ENCODE measurements around the gene ZNF37A.
"Not testable (repeated sequence)": the region's sequence is repeated elsewhere in the genome, so short reads cannot be mapped to it uniquely, and the experiment has no call there.

The ZNF37A gene

GRCh38 chr10:38094158-38094926, at the start of gene ZNF37A:
ZNF37A (plus strand) TSS chr10:38094337; CDS start chr10:38096618, 2,281 bp downstream.
- DNase-seq (ENCODE audit: low spot score), result peak; percentile 84

- DNase-seq (ENCODE audit: low spot score), result no peak
These were observed 49.0 kb upstream of the ZNF37A start for GRCh38 chr10:38045129-38045528.

- DNase-seq (ENCODE audit: low spot score), result no peak
These were observed 46.5 kb upstream of the ZNF37A start for GRCh38 chr10:38047666-38048065.

GRCh38 chr10:38050212-38050611, 43.9 kb upstream of the ZNF37A start:
- DNase-seq (ENCODE audit: low spot score), result no peak

- DNase-seq (ENCODE audit: low spot score), result no peak
These were observed 39.8 kb upstream of the ZNF37A start for GRCh38 chr10:38054361-38054797.

- not testable (repeated sequence) for DNase-seq (ENCODE audit: low spot score)
These were observed 38.8 kb upstream of the ZNF37A start for GRCh38 chr10:38055274-38055894.

GRCh38 chr10:38069663-38070062, 24.5 kb upstream of the ZNF37A start:
- DNase-seq (ENCODE audit: low spot score), result not testable (repeated sequence)

- no peak for DNase-seq (ENCODE audit: low spot score)
These were observed 23.6 kb upstream of the ZNF37A start for GRCh38 chr10:38070501-38070900.

- no peak for DNase-seq (ENCODE audit: low spot score)
These were observed 21.6 kb upstream of the ZNF37A start for GRCh38 chr10:38072552-38072951.

GRCh38 chr10:38076687-38077086, 17.4 kb upstream of the ZNF37A start:
- DNase-seq (ENCODE audit: low spot score), result no peak

- not testable (repeated sequence) for DNase-seq (ENCODE audit: low spot score)
These were observed 819 bp upstream of the ZNF37A start for GRCh38 chr10:38093318-38093717.

GRCh38 chr10:38093816-38094157, 350 bp upstream of the ZNF37A start:
- DNase-seq (ENCODE audit: low spot score), result no peak

- DNase-seq (ENCODE audit: low spot score), result no peak
These were observed 914 bp downstream of the ZNF37A start for GRCh38 chr10:38094927-38095574.

- DNase-seq (ENCODE audit: low spot score), result no peak
These were observed 8.7 kb downstream of the ZNF37A start for GRCh38 chr10:38102880-38103279.

- no peak for DNase-seq (ENCODE audit: low spot score)
These were observed 9.6 kb downstream of the ZNF37A start for GRCh38 chr10:38103756-38104155.

GRCh38 chr10:38112159-38112558, 18.0 kb downstream of the ZNF37A start:
- DNase-seq (ENCODE audit: low spot score), result no peak

- DNase-seq (ENCODE audit: low spot score), result no peak
These were observed 24.1 kb downstream of the ZNF37A start for GRCh38 chr10:38118072-38118807.

- DNase-seq (ENCODE audit: low spot score), result no peak
These were observed 24.9 kb downstream of the ZNF37A start for GRCh38 chr10:38119038-38119437.

- DNase-seq (ENCODE audit: low spot score), result no peak
These were observed 33.7 kb downstream of the ZNF37A start for GRCh38 chr10:38127812-38128211.

GRCh38 chr10:38143587-38143986, 49.5 kb downstream of the ZNF37A start:
- DNase-seq (ENCODE audit: low spot score), result no peak

GRCh38 chr10:38146579-38147333, 52.6 kb downstream of the ZNF37A start:
- no peak for DNase-seq (ENCODE audit: low spot score)

- no peak for DNase-seq (ENCODE audit: low spot score)
These were observed 53.5 kb downstream of the ZNF37A start for GRCh38 chr10:38147686-38148085.

Data from germinal center (tissue), 1 donor.